ENCODE measurements around the gene KCNT1.

The KCNT1 gene

GRCh38 chr9:135700525-135700924 lies 1.5 kb upstream of the KCNT1 start:
- DNase-seq (ENCODE audit: low spot score): no peak

GRCh38 chr9:135701067-135701958 lies 672 bp upstream of the KCNT1 start:
- DNase-seq (ENCODE audit: low spot score): no peak

GRCh38 chr9:135703726-135704125 lies 1.7 kb downstream of the KCNT1 start:
- DNase-seq (ENCODE audit: low spot score): no peak

DNA sequence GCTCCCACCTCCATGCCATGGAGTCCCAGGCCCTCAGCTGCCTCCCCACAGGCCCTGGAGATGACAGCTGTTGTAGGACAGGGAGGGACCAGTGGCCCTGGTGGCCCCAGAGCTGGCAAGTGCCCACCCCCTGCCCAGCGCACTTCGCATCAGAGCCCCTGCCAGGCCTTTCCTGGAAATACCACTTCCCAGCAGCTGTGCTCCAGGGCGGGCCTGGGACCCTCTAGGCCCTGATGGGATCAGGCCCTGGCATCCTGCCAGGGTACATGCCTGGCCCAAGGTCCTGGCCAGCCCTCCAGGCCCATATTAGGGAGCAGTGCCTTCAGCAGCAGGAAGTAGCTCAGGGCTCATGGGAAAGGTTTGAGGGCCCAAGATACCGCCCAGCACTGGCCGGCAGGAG lies 2.5 kb downstream of the KCNT1 start:
- DNase-seq (ENCODE audit: low spot score): no peak

GRCh38 chr9:135705376-135705775 lies 3.4 kb downstream of the KCNT1 start:
- no peak for DNase-seq (ENCODE audit: low spot score)

- DNase-seq (ENCODE audit: low spot score): no peak
These were observed 4.3 kb downstream of the KCNT1 start for GRCh38 chr9:135706288-135706687.

GRCh38 chr9:135707252-135708138 lies 5.5 kb downstream of the KCNT1 start:
- no peak for DNase-seq (ENCODE audit: low spot score)

GRCh38 chr9:135708164-135708563 lies 6.2 kb downstream of the KCNT1 start:
- no peak for DNase-seq (ENCODE audit: low spot score)

- no peak for DNase-seq (ENCODE audit: low spot score)
These were observed 9.4 kb downstream of the KCNT1 start for GRCh38 chr9:135711391-135711790.

- no peak for DNase-seq (ENCODE audit: low spot score)
These were observed 9.9 kb downstream of the KCNT1 start for GRCh38 chr9:135711881-135712280.

GRCh38 chr9:135712613-135713295 lies 10.8 kb downstream of the KCNT1 start:
- DNase-seq (ENCODE audit: low spot score): no peak

- DNase-seq (ENCODE audit: low spot score): no peak
These were observed 12.5 kb downstream of the KCNT1 start for GRCh38 chr9:135714242-135715055.

- DNase-seq (ENCODE audit: low spot score): no peak
These were observed 13.1 kb downstream of the KCNT1 start for GRCh38 chr9:135715056-135715595.

DNA sequence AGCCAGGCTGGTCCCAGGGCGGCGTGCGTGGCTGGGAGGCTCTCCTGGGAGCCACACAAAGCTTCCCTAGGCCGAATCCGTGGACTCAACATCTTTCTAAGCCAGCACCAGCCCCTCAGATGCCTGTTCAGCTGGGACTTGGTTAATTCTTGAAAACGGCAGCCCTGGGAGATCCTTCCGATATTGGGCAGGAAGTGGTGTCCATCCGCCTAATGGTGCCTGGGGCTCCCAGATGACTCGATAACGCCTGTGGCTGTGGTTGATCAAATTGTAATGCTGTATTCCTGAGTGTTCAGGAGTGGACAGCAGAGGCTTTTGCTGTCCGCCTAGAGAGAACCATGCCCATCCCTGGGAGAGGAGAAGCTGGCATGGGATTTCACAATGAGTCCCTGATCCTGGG lies 14.1 kb downstream of the KCNT1 start:
- DNase-seq (ENCODE audit: low spot score): no peak

DNA sequence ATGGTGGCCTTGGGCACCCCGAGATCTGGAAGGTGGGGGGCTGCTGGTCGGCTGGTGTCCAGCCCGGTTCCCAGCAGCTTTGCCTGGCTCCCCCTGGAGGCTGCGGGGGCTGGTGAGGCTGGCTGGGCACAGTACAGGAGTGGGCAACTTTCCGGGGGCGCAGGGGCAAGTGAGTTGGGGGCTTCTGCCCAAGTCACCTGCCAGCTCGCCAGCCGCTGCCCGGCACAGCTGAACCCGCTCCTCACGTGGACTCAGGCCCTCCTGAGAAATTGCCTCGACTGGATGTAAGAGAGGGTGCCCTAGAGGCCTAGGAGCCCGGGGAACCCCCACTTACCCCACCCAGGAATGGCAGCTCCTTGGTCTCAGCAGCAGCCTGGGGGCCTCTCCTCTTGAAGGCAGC lies 15.4 kb downstream of the KCNT1 start:
- DNase-seq (ENCODE audit: low spot score): no peak

DNA sequence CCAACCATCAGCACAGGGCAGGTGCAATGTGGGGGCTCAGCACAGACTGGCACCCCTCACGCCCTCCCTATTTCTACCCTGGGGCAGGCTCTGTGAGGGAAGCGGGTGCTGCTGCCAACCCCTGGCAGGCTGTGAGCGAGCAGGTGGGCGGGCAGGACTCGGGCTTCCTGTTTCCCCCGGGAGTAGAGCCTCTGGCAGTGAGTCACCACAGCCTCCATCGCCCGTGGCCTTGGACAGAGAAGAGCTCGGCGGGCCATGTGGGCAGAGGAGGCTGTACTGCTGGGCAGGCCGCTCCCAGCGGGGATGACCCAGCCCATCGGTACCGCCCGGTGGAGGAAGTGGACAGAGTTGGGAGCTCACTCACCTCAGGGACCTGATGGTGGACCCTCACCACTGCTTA lies 16.6 kb downstream of the KCNT1 start:
- no peak for DNase-seq (ENCODE audit: low spot score)

DNA sequence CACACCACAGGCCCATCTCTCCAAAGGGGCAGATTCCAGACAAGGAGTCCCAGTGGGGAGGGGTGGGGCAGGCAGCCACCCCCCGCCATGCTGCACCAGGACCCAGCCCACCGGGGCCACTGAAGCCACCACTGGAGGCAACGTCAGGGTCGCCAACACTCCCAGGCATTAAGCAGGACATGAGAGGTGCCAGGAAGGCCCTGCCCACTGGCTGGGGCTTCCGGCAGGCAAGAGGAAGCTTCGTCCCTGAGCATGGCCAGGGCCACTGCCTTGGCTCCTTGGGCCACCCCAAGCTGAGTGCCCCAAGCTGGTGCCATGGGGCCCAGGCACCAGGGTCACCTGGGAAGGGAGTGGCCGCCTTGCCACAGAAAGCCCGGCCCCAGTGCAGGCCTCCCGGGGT lies 17.5 kb downstream of the KCNT1 start:
- no peak for DNase-seq (ENCODE audit: low spot score)

GRCh38 chr9:135722365-135722764 lies 20.4 kb downstream of the KCNT1 start:
- no peak for DNase-seq (ENCODE audit: low spot score)

GRCh38 chr9:135724186-135724787 lies 22.3 kb downstream of the KCNT1 start:
- DNase-seq (ENCODE audit: low spot score): no peak

- no peak for DNase-seq (ENCODE audit: low spot score)
These were observed 24.3 kb downstream of the KCNT1 start for GRCh38 chr9:135726138-135726853.
